Vagina (tissue), 2 donors: Measurements from ENCODE around the gene COX5B. TPM values are rescaled to one million over a fixed set of nuclear protein-coding genes. Genes with fewer than 3 reads are reported as not detected.
"Not testable (repeated sequence)": the region's sequence is repeated elsewhere in the genome, so short reads cannot be mapped to it uniquely, and the experiment has no call there.

Experiments used
- DNase-seq, 2 donors: peaks; one replicate each; pipeline ENCODE4 v3.0.0-alpha.2; 2017; ENCODE audit errors: extremely low spot score in 2 of 2
- H3K27ac ChIP-seq: fragments of 200-600 bp; sonication (generic); one replicate; pipeline ENCODE4 v1.5.1; 2019
- H3K27me3 ChIP-seq: fragments of 200-600 bp; sonication (generic); one replicate; pipeline ENCODE4 v1.5.1; 2019
- H3K36me3 ChIP-seq, 2 donors: fragments of 200-600 bp; sonication (generic); one replicate each; pipeline ENCODE4 v1.5.1; 2017 to 2019
- H3K4me1 ChIP-seq: fragments of 200-600 bp; sonication (generic); one replicate; pipeline ENCODE4 v1.5.1; 2019
- H3K4me3 ChIP-seq, 2 donors: fragments of 200-600 bp; sonication (generic); 1 replicate in 1 of 2; 2 replicates in 1 of 2; pipeline ENCODE4 v1.5.1; 2016 to 2019
- H3K9me3 ChIP-seq: fragments of 200-600 bp; sonication (generic); one replicate; pipeline ENCODE4 v1.5.1; 2019
- CTCF ChIP-seq, 3 experiments: fragments of 450-650 bp in 2 of 3; fragments of 200-600 bp in 1 of 3; sonication (generic) in 1 of 3; IDR thresholded peaks; one replicate each; pipeline ENCODE4 v1.5.1; 2017 to 2019; ENCODE audit warnings: antibody characterized with exemption in 3 of 3, mild to moderate bottlenecking in 2 of 3, moderate library complexity in 2 of 3
- POLR2A ChIP-seq, 2 donors: fragments of 450-650 bp; IDR thresholded peaks; one replicate each; pipeline ENCODE4 v1.6.1; 2017; ENCODE audit warnings: antibody characterized with exemption in 2 of 2, mild to moderate bottlenecking in 2 of 2, moderate library complexity in 2 of 2
- POLR2AphosphoS5 ChIP-seq, 2 donors: sonication (generic); formaldehyde crosslinking; IDR thresholded peaks; one replicate each; pipeline ENCODE4 v1.9.0; 2017; ENCODE audit warnings: antibody characterized with exemption in 2 of 2, mild to moderate bottlenecking in 2 of 2, low read depth in 1 of 2; ENCODE audit not compliant: insufficient read depth in 1 of 2
- intact Hi-C: fragments of 100-400 bp; cut with DNase I; formaldehyde crosslinking; loops from one replicate; pipeline ENCODE4 v1.15.1; 2023
- total RNA-seq: library from RNA; depleted of rRNA; stranded (reverse); fragments of >200 nt; gene quantifications from one replicate; pipeline ENCODE4 v1.2.3, GENCODE V29; 2016

COX5B gene
- total RNA-seq, 1 donor from 2014 or later = 481 TPM

DNA sequence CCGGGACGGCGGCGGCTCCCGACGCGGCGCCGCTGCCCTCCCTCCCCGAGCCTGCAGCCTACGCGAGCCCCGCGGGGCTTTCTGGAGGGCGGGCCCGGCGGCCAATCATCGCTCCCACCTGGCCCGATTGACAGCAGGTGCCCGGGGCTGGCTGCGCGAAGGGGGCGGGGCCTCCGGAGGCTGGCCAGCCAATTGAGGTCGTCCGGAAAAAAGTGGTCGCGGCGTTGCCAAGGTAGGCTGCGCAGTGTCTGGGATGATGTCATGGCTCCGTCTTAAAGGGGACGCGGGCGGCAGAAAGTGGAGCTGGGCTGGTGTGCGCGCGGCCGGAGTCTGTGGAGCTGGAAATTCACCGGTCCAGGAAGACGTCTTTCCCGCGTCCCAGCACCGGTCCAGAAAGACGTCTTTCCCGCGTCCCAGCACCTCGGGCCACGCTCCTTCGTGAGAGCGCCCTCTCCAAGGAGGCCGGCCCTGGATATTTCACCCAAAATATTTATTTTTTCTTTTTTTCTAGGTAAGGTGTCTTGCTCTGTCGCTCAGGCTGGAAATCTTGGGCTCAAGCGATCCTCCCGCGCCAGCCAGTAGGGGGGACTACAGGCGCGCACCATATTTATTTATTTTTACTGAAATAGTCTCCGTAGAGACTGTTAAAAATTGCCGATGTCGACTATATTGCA is 18.2 kb downstream of the COX5B start, which contains the start of gene ACTR1B:
ACTR1B (minus strand) TSS at position 83 of the 674 bp plus-strand sequence. CDS start 154 bp downstream, outside the sequence.
- Histone ChIP-seq H3K27me3 (no peaks in the 10 kb centered on the region), H3K4me1 (peaks cover 42% of the 10 kb centered on the region), H3K36me3 (peaks cover 0 to 2% of the 10 kb centered on the region in 2 donors), H3K9me3 (no peaks in the 10 kb centered on the region), H3K27ac (peak within 1 kb of the TSS; percentile 97), H3K4me3 (peak within 1 kb of the TSS; percentile 80 to 100)
- intact Hi-C loops = no loop called here
- peak in 1 of 2 donors; percentile 98 for DNase-seq
- TF ChIP-seq CTCF (IDR thresholded peaks at IDR 0.05) (peak in 1 of 3 experiments; percentile 37), POLR2AphosphoS5 (IDR thresholded peaks at IDR 0.05; ENCODE audit: insufficient read depth in 1 of 2, low read depth in 1 of 2) (peak; percentile 93 to 95), POLR2A (IDR thresholded peaks at IDR 0.05) (peak; percentile 84 to 98)

- H3K4me1 ChIP-seq = peaks cover 42% of the 10 kb centered on the region
- intact Hi-C loops = no loop called here
Measured at GRCh38 chr2:97664636-97664970, 18.7 kb downstream of the COX5B start.

GRCh38 chr2:97669448-97669847 is 23.6 kb downstream of the COX5B start, which contains the start of gene C2orf92:
C2orf92 (plus strand) TSS chr2:97669713; CDS start chr2:97669789, 76 bp downstream.
- no peak for DNase-seq
- no peak for TF ChIP-seq CTCF (IDR thresholded peaks at IDR 0.05)
- TF ChIP-seq POLR2AphosphoS5 (IDR thresholded peaks at IDR 0.05; ENCODE audit: insufficient read depth in 1 of 2, low read depth in 1 of 2) = no peak
- TF ChIP-seq POLR2A (IDR thresholded peaks at IDR 0.05) = no peak
- Histone ChIP-seq H3K4me3 (no peak within 1 kb of the TSS), H3K36me3 (no peaks in the 10 kb centered on the region), H3K9me3 (no peaks in the 10 kb centered on the region), H3K27me3 (no peaks in the 10 kb centered on the region), H3K27ac (no peak within 1 kb of the TSS), H3K4me1 (peaks cover 9% of the 10 kb centered on the region)
- intact Hi-C loops = no loop called here

More at GRCh38 chr2:97664636-97664970, 18.7 kb downstream of the COX5B start:
- H3K27ac ChIP-seq = peak overlapping the region; percentile 97
- H3K27me3 ChIP-seq = no peaks in the 10 kb centered on the region
- DNase-seq = no peak
- no peaks in the 10 kb centered on the region for H3K9me3 ChIP-seq
- peak overlapping the region; percentile 80 to 100 for H3K4me3 ChIP-seq
- TF ChIP-seq POLR2AphosphoS5 (IDR thresholded peaks at IDR 0.05; ENCODE audit: insufficient read depth in 1 of 2, low read depth in 1 of 2) (no peak), CTCF (IDR thresholded peaks at IDR 0.05) (no peak), POLR2A (IDR thresholded peaks at IDR 0.05) (no peak)
- H3K36me3 ChIP-seq = no peaks in the 10 kb centered on the region

DNA sequence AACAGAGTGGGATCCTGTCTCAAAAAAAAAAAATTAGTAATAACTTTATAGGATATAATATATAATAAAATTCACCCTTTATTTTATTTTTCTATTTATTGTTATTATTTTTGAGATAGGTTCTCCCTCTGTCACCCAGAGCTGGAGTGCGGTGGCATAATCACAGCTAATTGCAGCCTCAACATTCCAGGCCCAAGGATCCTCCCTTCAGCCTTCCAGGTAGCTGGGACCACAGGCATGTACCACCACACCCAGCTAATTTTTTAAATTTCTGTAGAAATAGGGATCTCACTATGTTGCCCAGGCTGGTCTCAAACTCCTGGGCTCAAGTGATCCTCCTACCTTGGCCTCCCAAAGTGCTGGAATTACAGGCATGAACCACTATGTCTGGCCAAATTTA is 24.6 kb downstream of the COX5B start:
- intact Hi-C loops = no loop called here
- no peak overlapping the region for H3K4me3 ChIP-seq
- DNase-seq = no peak
- no peaks in the 10 kb centered on the region for H3K27me3 ChIP-seq
- no peaks in the 10 kb centered on the region for H3K36me3 ChIP-seq
- H3K4me1 ChIP-seq = no peaks in the 10 kb centered on the region
- no peak overlapping the region for H3K27ac ChIP-seq
- no peaks in the 10 kb centered on the region for H3K9me3 ChIP-seq
- TF ChIP-seq CTCF (IDR thresholded peaks at IDR 0.05) (no peak), POLR2A (IDR thresholded peaks at IDR 0.05) (no peak), POLR2AphosphoS5 (IDR thresholded peaks at IDR 0.05; ENCODE audit: insufficient read depth in 1 of 2, low read depth in 1 of 2) (no peak)

GRCh38 chr2:97671526-97671925 is 25.7 kb downstream of the COX5B start:
- H3K9me3 ChIP-seq = no peaks in the 10 kb centered on the region
- no peak overlapping the region for H3K27ac ChIP-seq
- H3K4me1 ChIP-seq = no peaks in the 10 kb centered on the region
- no peak overlapping the region for H3K4me3 ChIP-seq
- H3K27me3 ChIP-seq = no peaks in the 10 kb centered on the region
- intact Hi-C loops = no loop called here
- TF ChIP-seq POLR2AphosphoS5 (IDR thresholded peaks at IDR 0.05; ENCODE audit: insufficient read depth in 1 of 2, low read depth in 1 of 2) (no peak), POLR2A (IDR thresholded peaks at IDR 0.05) (no peak), CTCF (IDR thresholded peaks at IDR 0.05) (no peak)
- DNase-seq = no peak
- H3K36me3 ChIP-seq = no peaks in the 10 kb centered on the region

DNA sequence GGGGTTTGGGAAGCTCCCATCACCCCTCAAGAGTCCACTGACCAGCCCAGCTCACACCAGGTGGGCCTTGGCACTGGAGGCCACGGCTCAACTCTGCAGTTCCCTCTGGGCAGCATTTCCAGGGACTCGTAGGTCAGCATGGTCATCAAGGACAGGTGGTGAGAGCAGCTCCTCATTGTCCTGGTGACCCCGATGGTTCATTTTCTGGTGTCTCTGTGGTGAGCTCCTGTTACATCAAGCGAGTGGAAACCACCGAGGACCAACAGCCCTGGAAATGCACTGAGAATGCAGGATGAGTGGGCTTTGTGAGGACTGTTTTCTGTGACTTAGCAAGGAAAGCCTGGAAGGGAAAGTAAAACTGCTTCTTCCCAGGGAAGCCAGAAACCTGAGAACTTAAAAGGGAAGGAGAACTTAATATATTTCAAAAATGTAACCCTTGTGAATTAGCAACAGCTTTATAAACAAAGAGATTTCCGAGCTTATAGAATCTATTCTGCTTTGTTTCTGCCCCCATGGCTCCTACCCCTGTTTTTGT is 26.8 kb downstream of the COX5B start:
- H3K27me3 ChIP-seq, H3K4me3 ChIP-seq, DNase-seq, H3K36me3 ChIP-seq, H3K4me1 ChIP-seq, H3K9me3 ChIP-seq, intact Hi-C loops, H3K27ac ChIP-seq: not testable (repeated sequence)
